HepG2 (cell line): ENCODE data around the gene ROBO2. TPM values are rescaled to one million over a fixed set of nuclear protein-coding genes. Genes with fewer than 3 reads are reported as not detected.

Experiments used
- ATAC-seq: fragments of 200-7000 bp; cut with Tn5 transposase; 3 replicates; pipeline ENCODE4 v1.9.1; 2020; ENCODE audit warnings: mild to moderate bottlenecking, moderate library complexity
- BruUV-seq: library from RNA; stranded (reverse); fragments of 400-500 nt; replicated peaks from 2 replicates; lab custom pipeline; 2021; lab: Mats Ljungman, UMichigan
- CTCF ChIA-PET: fragments of 300-600 bp; formaldehyde crosslinking; extraction: SDS; loops from one replicate; lab custom pipeline; 2021; ENCODE audit warnings: low total read pairs, inconsistent platforms, low intra/inter-chr PET ratio; lab: Yijun Ruan, JAX
- POLR2A ChIA-PET: fragments of 350-600 bp; sonication (Branson Sonifier 250); formaldehyde crosslinking; loops from one replicate; lab custom pipeline; 2020; ENCODE audit warnings: antibody characterized with exemption, inconsistent platforms; lab: Yijun Ruan, JAX
- DNase-seq: peaks from one replicate; pipeline ENCODE4 v3.0.0-alpha.2; 2015; ENCODE audit warnings: low spot score
- FAIRE-seq: peaks from 3 replicates; lab custom pipeline; 2011; peaks lifted over from hg19 to GRCh38; lab: Jason Lieb, UNC
- H2AFZ ChIP-seq: one replicate; pipeline ENCODE4 v1.6.1; 2011; ENCODE audit warnings: low read length, inconsistent platforms
- H3K27ac ChIP-seq: fragments of 300-600 bp; 3 replicates; pipeline ENCODE4 v1.8.0; 2011; ENCODE audit warnings: mixed run types, mild to moderate bottlenecking, mixed read lengths, low read length, inconsistent platforms; ENCODE audit not compliant: insufficient read depth; ENCODE audit errors: extremely low read length
- H3K27me3 ChIP-seq, 2 experiments: fragments of 200-600 bp in 1 of 2; 2 replicates in 1 of 2; 3 replicates in 1 of 2; pipeline versions ENCODE4 v1.6.0 to v1.8.0; 2011; ENCODE audit warnings: low read length in 2 of 2, mild to moderate bottlenecking in 2 of 2, moderate library complexity in 2 of 2, inconsistent platforms in 1 of 2; ENCODE audit not compliant: insufficient read depth in 2 of 2, control insufficient read depth in 1 of 2
- H3K36me3 ChIP-seq, 2 experiments: fragments of 200-600 bp in 1 of 2; replicated peaks in 1 of 2; 2 replicates in 1 of 2; 3 replicates in 1 of 2; pipeline versions ENCODE4 v1.5.1 to v1.8.0; 2011; ENCODE audit warnings: low read length in 2 of 2, inconsistent platforms in 1 of 2; ENCODE audit not compliant: insufficient read depth in 2 of 2, control insufficient read depth in 1 of 2
- H3K4me1 ChIP-seq: 2 replicates; pipeline ENCODE4 v1.5.1; 2012; ENCODE audit warnings: low read length, inconsistent platforms; ENCODE audit not compliant: insufficient read depth
- H3K4me2 ChIP-seq: 2 replicates; pipeline ENCODE4 v1.6.0; 2011; ENCODE audit warnings: low read depth, low read length, inconsistent platforms
- H3K4me3 ChIP-seq, 3 experiments: fragments of 200-600 bp in 1 of 3; sonication (generic), shearing (Covaris generic) in 1 of 3; replicated peaks in 1 of 3; 2 replicates each; pipeline ENCODE4 v1.5.1; 2011 to 2016; ENCODE audit warnings: low read length in 3 of 3, inconsistent platforms in 2 of 3, low read depth in 2 of 3, mild to moderate bottlenecking in 2 of 3, control low read depth in 1 of 3, mixed read lengths in 1 of 3; ENCODE audit not compliant: insufficient read depth in 1 of 3
- H3K79me2 ChIP-seq: one replicate; pipeline ENCODE4 v1.6.1; 2011; ENCODE audit warnings: low read length, inconsistent platforms; ENCODE audit not compliant: insufficient read depth
- H3K9ac ChIP-seq: 2 replicates; pipeline ENCODE4 v1.6.0; 2011; ENCODE audit warnings: mild to moderate bottlenecking, low read depth, low read length, inconsistent platforms; ENCODE audit not compliant: insufficient read depth
- H3K9me3 ChIP-seq: 2 replicates; pipeline ENCODE4 v1.5.1; 2012; ENCODE audit warnings: mild to moderate bottlenecking, low read length
- H4K20me1 ChIP-seq: 2 replicates; pipeline ENCODE4 v1.6.0; 2011; ENCODE audit warnings: inconsistent platforms, mild to moderate bottlenecking, low read length, moderate library complexity; ENCODE audit not compliant: insufficient read depth
- ATF7 ChIP-seq, 2 experiments: fragments of 450-650 bp in 1 of 2; sonication (generic) in 1 of 2; formaldehyde crosslinking in 1 of 2; IDR thresholded peaks; 2 replicates each; pipeline versions ENCODE4 v1.4.0 to v1.6.1; 2016 to 2020; ENCODE audit warnings: antibody characterized with exemption in 1 of 2, mild to moderate bottlenecking in 1 of 2, missing genetic modification reagents in 1 of 2
- EZH2 ChIP-seq: conservative IDR thresholded peaks from 2 replicates; pipeline ENCODE4 v1.6.1; 2012; ENCODE audit warnings: mild to moderate bottlenecking, low read depth, low read length, moderate library complexity
- IRX3 ChIP-seq: sonication (generic); formaldehyde crosslinking; IDR thresholded peaks from 2 replicates; pipeline ENCODE4 v1.8.1; 2023; ENCODE audit warnings: mild to moderate bottlenecking, low read depth, missing genetic modification reagents, borderline replicate concordance
- NFE2 ChIP-seq: sonication (generic); formaldehyde crosslinking; IDR thresholded peaks from 2 replicates; pipeline ENCODE4 v1.4.0; 2020; ENCODE audit warnings: missing genetic modification reagents
- STAG1 ChIP-seq: sonication (generic); formaldehyde crosslinking; IDR thresholded peaks from 2 replicates; pipeline ENCODE4 v1.4.0; 2020; ENCODE audit warnings: missing genetic modification reagents
- ZBTB7B ChIP-seq: sonication (generic); formaldehyde crosslinking; IDR thresholded peaks from 2 replicates; pipeline ENCODE4 v1.4.0; 2020; ENCODE audit warnings: missing genetic modification reagents
- ZSCAN12 ChIP-seq: sonication (generic); formaldehyde crosslinking; IDR thresholded peaks from 2 replicates; pipeline ENCODE4 v1.9.0; 2021; ENCODE audit warnings: mild to moderate bottlenecking, missing genetic modification reagents
- WGBS: methylation state at CpG from one replicate; pipeline ENCODE4 v1.1.6; 2017; ENCODE audit warnings: low lambda C conversion rate; 5-methylcytosine and 5-hydroxymethylcytosine counted together
- in situ Hi-C: cut with HindIII; loops from 2 replicates; pipeline ENCODE4 v1.10.0; 2017; ENCODE audit warnings: low pct_unique_long_range_greater_than_20kb; ENCODE audit not compliant: extremely low pct_ligation_motif_present
- intact Hi-C: fragments of 100-400 bp; cut with micrococcal nuclease; formaldehyde crosslinking; loops from one replicate; pipeline ENCODE4 v1.10.0; 2022; ENCODE audit not compliant: unreplicated experiment
- polyA plus RNA-seq, 8 experiments: library from polyadenylated mRNA; depleted of rRNA in 3 of 8; stranded (reverse) in 7 of 8; unstranded in 1 of 8; fragments of >200 nt; fragmentation: Illumina TruSeq in 4 of 8; extraction: Trizol in 4 of 8; gene quantifications; 2 replicates each; pipeline versions ENCODE4 v1.2.1 to v1.2.3, GENCODE V29; 2011 to 2016; ENCODE audit warnings: low read depth in 4 of 8, missing spikeins in 1 of 8, mixed read lengths in 1 of 8; ENCODE audit not compliant: insufficient read depth in 1 of 8
- total RNA-seq, 5 experiments: library from RNA; depleted of rRNA; stranded (reverse); fragments of >200 nt; fragmentation: Illumina TruSeq; extraction: Trizol; gene quantifications; 2 replicates each; pipeline ENCODE4 v1.2.3, GENCODE V29; 2016; ENCODE audit warnings: low read depth in 1 of 5
- TF ChIP-seq, protein P1 (sequence below): IDR thresholded peaks from 2 replicates; pipeline ENCODE4 v1.6.1; 2016; ENCODE audit warnings: mild to moderate bottlenecking, missing biosample characterization, missing genetic modification reagents
- TF ChIP-seq, protein P2 (sequence below): sonication (generic); formaldehyde crosslinking; IDR thresholded peaks from 2 replicates; pipeline ENCODE4 v1.5.0; 2020; ENCODE audit warnings: mild to moderate bottlenecking, missing genetic modification reagents, moderate library complexity
- TF ChIP-seq, protein P3 (sequence below): sonication (generic); formaldehyde crosslinking; IDR thresholded peaks from 2 replicates; pipeline ENCODE4 v1.4.0; 2020; ENCODE audit warnings: mild to moderate bottlenecking, missing genetic modification reagents

ROBO2 gene
- total and polyA plus RNA-seq, 2 of the 13 experiments (the other 11 are each of a cell fraction or from before 2014, with no cell fraction given): not detected

DNA sequence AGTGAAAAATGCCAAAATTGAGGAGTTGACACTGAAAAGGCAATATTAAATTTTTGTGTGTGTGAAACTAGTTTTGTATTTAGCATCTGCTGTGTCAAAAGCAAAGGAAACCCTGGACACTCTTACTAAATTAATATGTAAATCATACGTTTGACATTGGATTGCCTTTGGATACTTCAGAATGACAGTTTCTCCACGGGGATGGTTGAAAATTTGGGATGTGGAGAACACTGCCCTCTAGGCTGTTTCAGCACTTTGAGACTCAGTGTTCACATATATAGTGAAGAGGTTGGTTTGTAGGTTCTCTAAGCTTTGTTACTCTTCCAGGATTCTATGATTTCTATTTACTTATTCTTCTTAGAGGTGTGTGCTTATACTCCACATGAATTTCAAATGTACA is 3.0 kb downstream of the ROBO2 start:
- WGBS: 0% methylated on average over 2 of the region's 2 CpGs
- H3K4me3 ChIP-seq: no peak overlapping the region
- no peaks in the 10 kb centered on the region for H4K20me1 ChIP-seq
- H3K9ac ChIP-seq: no peak overlapping the region
- H3K79me2 ChIP-seq: no peaks in the 10 kb centered on the region
- H3K27ac ChIP-seq: no peak overlapping the region
- intact Hi-C loops (no loop called here), in situ Hi-C loops (loop anchor here (25.0 kb wide), 1 partner anchor 1594 kb away; no protein-coding TSS in a partner anchor)
- no TSS peak for BruUV-seq
- peaks cover 4 to 27% of the 10 kb centered on the region in 2 experiments for H3K27me3 ChIP-seq
- CTCF ChIA-PET: no interaction called here
- no peak overlapping the region for H3K4me2 ChIP-seq
- no peaks in the 10 kb centered on the region for H3K4me1 ChIP-seq
- H3K36me3 ChIP-seq: no peaks in the 10 kb centered on the region
- no peak overlapping the region for H2AFZ ChIP-seq
- TF ChIP-seq, protein P1, sequence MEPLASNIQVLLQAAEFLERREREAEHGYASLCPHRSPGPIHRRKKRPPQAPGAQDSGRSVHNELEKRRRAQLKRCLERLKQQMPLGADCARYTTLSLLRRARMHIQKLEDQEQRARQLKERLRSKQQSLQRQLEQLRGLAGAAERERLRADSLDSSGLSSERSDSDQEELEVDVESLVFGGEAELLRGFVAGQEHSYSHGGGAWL (CRISPR knock-in tag): no peak
- TF ChIP-seq IRX3 (CRISPR knock-in tag): no peak
- peak; percentile 46 for TF ChIP-seq STAG1 (CRISPR knock-in tag)
- TF ChIP-seq EZH2: no peak
- no peak for TF ChIP-seq NFE2 (CRISPR knock-in tag)
- TF ChIP-seq, protein P2, sequence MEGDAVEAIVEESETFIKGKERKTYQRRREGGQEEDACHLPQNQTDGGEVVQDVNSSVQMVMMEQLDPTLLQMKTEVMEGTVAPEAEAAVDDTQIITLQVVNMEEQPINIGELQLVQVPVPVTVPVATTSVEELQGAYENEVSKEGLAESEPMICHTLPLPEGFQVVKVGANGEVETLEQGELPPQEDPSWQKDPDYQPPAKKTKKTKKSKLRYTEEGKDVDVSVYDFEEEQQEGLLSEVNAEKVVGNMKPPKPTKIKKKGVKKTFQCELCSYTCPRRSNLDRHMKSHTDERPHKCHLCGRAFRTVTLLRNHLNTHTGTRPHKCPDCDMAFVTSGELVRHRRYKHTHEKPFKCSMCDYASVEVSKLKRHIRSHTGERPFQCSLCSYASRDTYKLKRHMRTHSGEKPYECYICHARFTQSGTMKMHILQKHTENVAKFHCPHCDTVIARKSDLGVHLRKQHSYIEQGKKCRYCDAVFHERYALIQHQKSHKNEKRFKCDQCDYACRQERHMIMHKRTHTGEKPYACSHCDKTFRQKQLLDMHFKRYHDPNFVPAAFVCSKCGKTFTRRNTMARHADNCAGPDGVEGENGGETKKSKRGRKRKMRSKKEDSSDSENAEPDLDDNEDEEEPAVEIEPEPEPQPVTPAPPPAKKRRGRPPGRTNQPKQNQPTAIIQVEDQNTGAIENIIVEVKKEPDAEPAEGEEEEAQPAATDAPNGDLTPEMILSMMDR (CRISPR knock-in tag): peak; percentile 24; the same call in 1 of the 2 replicates
- TF ChIP-seq, all 625 proteins: peak for 2
- POLR2A ChIA-PET: no interaction called here
- DNase-seq: no peak
- no peak for ATAC-seq
- no peaks in the 10 kb centered on the region for H3K9me3 ChIP-seq
- FAIRE-seq: no peak

DNA sequence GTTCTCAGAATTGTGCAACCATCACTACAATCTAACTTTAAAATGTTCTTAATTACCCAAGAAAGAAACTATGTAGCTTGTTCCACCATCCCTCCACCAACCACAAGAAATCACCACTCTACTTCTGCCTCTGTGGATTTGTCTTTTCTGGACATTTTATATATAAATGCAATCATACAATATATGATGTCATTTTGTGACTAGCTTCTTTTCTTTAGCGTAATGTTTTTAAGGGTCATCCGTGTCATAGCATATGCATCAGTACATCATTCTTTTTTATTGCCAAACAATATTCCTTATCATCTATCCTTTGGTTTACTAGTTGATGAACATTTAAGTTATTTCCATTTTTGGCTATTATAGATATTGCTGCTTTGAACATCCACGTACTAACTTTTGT is 5.8 kb downstream of the ROBO2 start:
- H4K20me1 ChIP-seq: no peaks in the 10 kb centered on the region
- no peak for FAIRE-seq
- DNase-seq: no peak
- no peaks in the 10 kb centered on the region for H3K9me3 ChIP-seq
- no peak overlapping the region for H3K4me3 ChIP-seq
- H3K79me2 ChIP-seq: no peaks in the 10 kb centered on the region
- in situ Hi-C loops (loop anchor here (25.0 kb wide), 1 partner anchor 1592 kb away; no protein-coding TSS in a partner anchor), intact Hi-C loops (no loop called here)
- H2AFZ ChIP-seq: no peak overlapping the region
- POLR2A ChIA-PET: no interaction called here
- no peak overlapping the region for H3K27ac ChIP-seq
- no peak overlapping the region for H3K4me2 ChIP-seq
- H3K27me3 ChIP-seq: peaks cover 1 to 7% of the 10 kb centered on the region in 2 experiments; a peak in 4 of 5 replicates
- WGBS: 48% methylated on average over 3 of the region's 3 CpGs
- ATAC-seq: no peak
- H3K9ac ChIP-seq: no peak overlapping the region
- no peak for TF ChIP-seq ZSCAN12
- TF ChIP-seq ATF7 (IDR thresholded peaks at IDR 0.05): peak; percentile 53
- no peak for TF ChIP-seq ATF7 (CRISPR knock-in tag; IDR thresholded peaks at IDR 0.05)
- TF ChIP-seq ZBTB7B (CRISPR knock-in tag): no peak
- TF ChIP-seq, protein P3, sequence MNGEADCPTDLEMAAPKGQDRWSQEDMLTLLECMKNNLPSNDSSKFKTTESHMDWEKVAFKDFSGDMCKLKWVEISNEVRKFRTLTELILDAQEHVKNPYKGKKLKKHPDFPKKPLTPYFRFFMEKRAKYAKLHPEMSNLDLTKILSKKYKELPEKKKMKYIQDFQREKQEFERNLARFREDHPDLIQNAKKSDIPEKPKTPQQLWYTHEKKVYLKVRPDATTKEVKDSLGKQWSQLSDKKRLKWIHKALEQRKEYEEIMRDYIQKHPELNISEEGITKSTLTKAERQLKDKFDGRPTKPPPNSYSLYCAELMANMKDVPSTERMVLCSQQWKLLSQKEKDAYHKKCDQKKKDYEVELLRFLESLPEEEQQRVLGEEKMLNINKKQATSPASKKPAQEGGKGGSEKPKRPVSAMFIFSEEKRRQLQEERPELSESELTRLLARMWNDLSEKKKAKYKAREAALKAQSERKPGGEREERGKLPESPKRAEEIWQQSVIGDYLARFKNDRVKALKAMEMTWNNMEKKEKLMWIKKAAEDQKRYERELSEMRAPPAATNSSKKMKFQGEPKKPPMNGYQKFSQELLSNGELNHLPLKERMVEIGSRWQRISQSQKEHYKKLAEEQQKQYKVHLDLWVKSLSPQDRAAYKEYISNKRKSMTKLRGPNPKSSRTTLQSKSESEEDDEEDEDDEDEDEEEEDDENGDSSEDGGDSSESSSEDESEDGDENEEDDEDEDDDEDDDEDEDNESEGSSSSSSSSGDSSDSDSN (CRISPR knock-in tag): no peak
- H3K4me1 ChIP-seq: no peaks in the 10 kb centered on the region
- no peaks in the 10 kb centered on the region for H3K36me3 ChIP-seq
- CTCF ChIA-PET: no interaction called here
- BruUV-seq: no TSS peak
